HEK293 (cell line): ENCODE measurements around the gene CERS5.
A peak's percentile ranks its signal among the peaks of the same experiment; 100 is the strongest.

ENCODE experiments used
- FEZF1 ChIP-seq: fragments of 450-650 bp; formaldehyde crosslinking; IDR thresholded peaks from 2 replicates; pipeline ENCODE4 v1.5.1; 2016; ENCODE audit warnings: missing biosample characterization, missing genetic modification characterization
- GFI1B ChIP-seq: fragments of 450-650 bp; formaldehyde crosslinking; IDR thresholded peaks from 2 replicates; pipeline ENCODE4 v1.5.1; 2016; ENCODE audit warnings: missing biosample characterization, missing genetic modification characterization
- KLF10 ChIP-seq: fragments of 450-650 bp; IDR thresholded peaks from 2 replicates; pipeline ENCODE4 v1.5.1; 2018; ENCODE audit warnings: missing biosample characterization, mild to moderate bottlenecking, missing genetic modification characterization
- OVOL3 ChIP-seq: fragments of 450-650 bp; formaldehyde crosslinking; IDR thresholded peaks from 2 replicates; pipeline ENCODE4 v1.5.1; 2016; ENCODE audit warnings: missing biosample characterization, missing genetic modification characterization
- PRDM10 ChIP-seq: fragments of 450-650 bp; formaldehyde crosslinking; IDR thresholded peaks from 2 replicates; pipeline ENCODE4 v1.5.1; 2016; ENCODE audit warnings: missing biosample characterization, missing genetic modification characterization
- PRDM4 ChIP-seq: fragments of 450-650 bp; formaldehyde crosslinking; IDR thresholded peaks from 2 replicates; pipeline ENCODE4 v1.5.1; 2017; ENCODE audit warnings: missing biosample characterization, missing genetic modification characterization
- RBAK ChIP-seq: fragments of 450-650 bp; formaldehyde crosslinking; IDR thresholded peaks from 2 replicates; pipeline ENCODE4 v1.5.1; 2016; ENCODE audit warnings: missing biosample characterization, missing genetic modification characterization
- SCRT1 ChIP-seq: fragments of 450-650 bp; formaldehyde crosslinking; IDR thresholded peaks from 2 replicates; pipeline ENCODE4 v1.5.1; 2016; ENCODE audit warnings: missing biosample characterization, missing genetic modification characterization, borderline replicate concordance
- SP7 ChIP-seq: fragments of 450-650 bp; formaldehyde crosslinking; IDR thresholded peaks from 2 replicates; pipeline ENCODE4 v1.5.1; 2016; ENCODE audit warnings: missing biosample characterization, missing genetic modification characterization
- ZBTB17 ChIP-seq: fragments of 450-650 bp; formaldehyde crosslinking; IDR thresholded peaks from 2 replicates; pipeline ENCODE4 v1.5.1; 2016; ENCODE audit warnings: missing biosample characterization, missing genetic modification characterization
- ZBTB48 ChIP-seq: fragments of 450-650 bp; formaldehyde crosslinking; IDR thresholded peaks from 2 replicates; pipeline ENCODE4 v1.5.1; 2016; ENCODE audit warnings: missing biosample characterization, missing genetic modification characterization
- ZFHX2 ChIP-seq: fragments of 450-650 bp; formaldehyde crosslinking; conservative IDR thresholded peaks from 2 replicates; pipeline ENCODE4 v1.5.1; 2016; ENCODE audit warnings: missing biosample characterization, missing genetic modification characterization
- ZNF121 ChIP-seq: fragments of 450-650 bp; formaldehyde crosslinking; IDR thresholded peaks from 2 replicates; pipeline ENCODE4 v1.5.1; 2016; ENCODE audit warnings: missing biosample characterization, missing genetic modification characterization
- ZNF175 ChIP-seq: fragments of 450-650 bp; formaldehyde crosslinking; IDR thresholded peaks from 2 replicates; pipeline ENCODE4 v1.5.1; 2016; ENCODE audit warnings: missing biosample characterization, missing genetic modification characterization
- ZNF366 ChIP-seq: fragments of 450-650 bp; formaldehyde crosslinking; conservative IDR thresholded peaks from 2 replicates; pipeline ENCODE4 v1.5.1; 2016; ENCODE audit warnings: missing biosample characterization, missing genetic modification characterization
- ZNF561 ChIP-seq: fragments of 450-650 bp; IDR thresholded peaks from 2 replicates; pipeline ENCODE4 v1.5.1; 2018; ENCODE audit warnings: missing biosample characterization, missing genetic modification characterization, borderline replicate concordance
- ZNF580 ChIP-seq: fragments of 450-650 bp; formaldehyde crosslinking; IDR thresholded peaks from 2 replicates; pipeline ENCODE4 v1.5.1; 2016; ENCODE audit warnings: missing biosample characterization, missing genetic modification characterization
- ZNF600 ChIP-seq: fragments of 450-650 bp; formaldehyde crosslinking; IDR thresholded peaks from 2 replicates; pipeline ENCODE4 v1.5.1; 2016; ENCODE audit warnings: missing biosample characterization, missing genetic modification characterization
- ZNF623 ChIP-seq: fragments of 450-650 bp; formaldehyde crosslinking; IDR thresholded peaks from 2 replicates; pipeline ENCODE4 v1.5.1; 2016; ENCODE audit warnings: missing biosample characterization, missing genetic modification characterization
- ZNF654 ChIP-seq: fragments of 450-650 bp; formaldehyde crosslinking; IDR thresholded peaks from 2 replicates; pipeline ENCODE4 v1.5.1; 2016; ENCODE audit warnings: low read depth, missing biosample characterization, missing genetic modification characterization
- ZNF660 ChIP-seq: fragments of 450-650 bp; IDR thresholded peaks from 2 replicates; pipeline ENCODE4 v1.5.1; 2018; ENCODE audit warnings: missing biosample characterization, mild to moderate bottlenecking, missing genetic modification characterization
- ZNF701 ChIP-seq: fragments of 450-650 bp; formaldehyde crosslinking; IDR thresholded peaks from 2 replicates; pipeline ENCODE4 v1.5.1; 2016; ENCODE audit warnings: missing biosample characterization, missing genetic modification characterization
- ZNF792 ChIP-seq: fragments of 450-650 bp; formaldehyde crosslinking; IDR thresholded peaks from 2 replicates; pipeline ENCODE4 v1.5.1; 2016; ENCODE audit warnings: missing biosample characterization, missing genetic modification characterization
- ZSCAN18 ChIP-seq: fragments of 450-650 bp; formaldehyde crosslinking; IDR thresholded peaks from 2 replicates; pipeline ENCODE4 v1.5.1; 2016; ENCODE audit warnings: missing biosample characterization, missing genetic modification characterization
- TF ChIP-seq, protein P1 (sequence below): IDR thresholded peaks from 2 replicates; pipeline ENCODE4 v1.6.1; 2011; ENCODE audit warnings: mild to moderate bottlenecking, low read depth, low read length, borderline replicate concordance
- TF ChIP-seq, protein P2 (sequence below): fragments of 450-650 bp; formaldehyde crosslinking; IDR thresholded peaks from 2 replicates; pipeline ENCODE4 v1.5.1; 2016; ENCODE audit warnings: missing biosample characterization, missing genetic modification characterization
- TF ChIP-seq, protein P3 (sequence below): fragments of 450-650 bp; formaldehyde crosslinking; IDR thresholded peaks from 2 replicates; pipeline ENCODE4 v1.5.1; 2017; ENCODE audit warnings: missing biosample characterization, missing genetic modification characterization
- TF ChIP-seq, protein P4 (sequence below): sonication (generic); formaldehyde crosslinking; IDR thresholded peaks from 2 replicates; pipeline ENCODE4 v1.8.1; 2022; ENCODE audit warnings: mild to moderate bottlenecking, moderate library complexity, missing genetic modification reagents

The CERS5 gene

GRCh38 chr12:50195832-50196231, 28.7 kb upstream of the CERS5 start (continued):
- TF ChIP-seq ZNF580 (peak; percentile 29; the same call in 1 of the 2 replicates), ZBTB48 (tag by site-specific recombination) (no peak), ZNF600 (tag by site-specific recombination) (peak; percentile 65; the same call in 1 of the 2 replicates), SCRT1 (tag by site-specific recombination) (no peak), RBAK (tag by site-specific recombination) (no peak), ZNF654 (tag by site-specific recombination) (peak; percentile 7; the same call in 1 of the 2 replicates), ZNF366 (tag by site-specific recombination) (no peak), ZNF623 (no peak), ZNF792 (tag by site-specific recombination) (no peak), ZNF660 (tag by site-specific recombination) (no peak), SP7 (peak; percentile 76), ZNF175 (tag by site-specific recombination) (no peak), OVOL3 (peak; percentile 100), ZSCAN18 (no peak), ZFHX2 (tag by site-specific recombination) (no peak), ZNF561 (peak; percentile 73; the same call in 1 of the 2 replicates), PRDM10 (tag by site-specific recombination) (no peak), PRDM4 (tag by site-specific recombination) (peak; percentile 82), FEZF1 (tag by site-specific recombination) (peak; percentile 99), GFI1B (tag by site-specific recombination) (no peak), ZBTB17 (tag by site-specific recombination) (peak; percentile 48; the same call in 1 of the 2 replicates), ZNF701 (tag by site-specific recombination) (no peak), ZNF121 (tag by site-specific recombination) (no peak), KLF10 (tag by site-specific recombination) (0 out of 2 replicates have a peak, but pooled peaks have one; percentile 18)
- TF ChIP-seq, protein P1, sequence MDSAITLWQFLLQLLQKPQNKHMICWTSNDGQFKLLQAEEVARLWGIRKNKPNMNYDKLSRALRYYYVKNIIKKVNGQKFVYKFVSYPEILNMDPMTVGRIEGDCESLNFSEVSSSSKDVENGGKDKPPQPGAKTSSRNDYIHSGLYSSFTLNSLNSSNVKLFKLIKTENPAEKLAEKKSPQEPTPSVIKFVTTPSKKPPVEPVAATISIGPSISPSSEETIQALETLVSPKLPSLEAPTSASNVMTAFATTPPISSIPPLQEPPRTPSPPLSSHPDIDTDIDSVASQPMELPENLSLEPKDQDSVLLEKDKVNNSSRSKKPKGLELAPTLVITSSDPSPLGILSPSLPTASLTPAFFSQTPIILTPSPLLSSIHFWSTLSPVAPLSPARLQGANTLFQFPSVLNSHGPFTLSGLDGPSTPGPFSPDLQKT = no peak
- TF ChIP-seq, protein P2, sequence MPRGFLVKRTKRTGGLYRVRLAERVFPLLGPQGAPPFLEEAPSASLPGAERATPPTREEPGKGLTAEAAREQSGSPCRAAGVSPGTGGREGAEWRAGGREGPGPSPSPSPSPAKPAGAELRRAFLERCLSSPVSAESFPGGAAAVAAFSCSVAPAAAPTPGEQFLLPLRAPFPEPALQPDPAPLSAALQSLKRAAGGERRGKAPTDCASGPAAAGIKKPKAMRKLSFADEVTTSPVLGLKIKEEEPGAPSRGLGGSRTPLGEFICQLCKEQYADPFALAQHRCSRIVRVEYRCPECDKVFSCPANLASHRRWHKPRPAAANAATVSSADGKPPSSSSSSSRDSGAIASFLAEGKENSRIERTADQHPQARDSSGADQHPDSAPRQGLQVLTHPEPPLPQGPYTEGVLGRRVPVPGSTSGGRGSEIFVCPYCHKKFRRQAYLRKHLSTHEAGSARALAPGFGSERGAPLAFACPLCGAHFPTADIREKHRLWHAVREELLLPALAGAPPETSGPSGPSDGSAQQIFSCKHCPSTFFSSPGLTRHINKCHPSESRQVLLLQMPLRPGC (tag by site-specific recombination) = peak; percentile 57; the same call in 1 of the 2 replicates
- TF ChIP-seq, protein P3, sequence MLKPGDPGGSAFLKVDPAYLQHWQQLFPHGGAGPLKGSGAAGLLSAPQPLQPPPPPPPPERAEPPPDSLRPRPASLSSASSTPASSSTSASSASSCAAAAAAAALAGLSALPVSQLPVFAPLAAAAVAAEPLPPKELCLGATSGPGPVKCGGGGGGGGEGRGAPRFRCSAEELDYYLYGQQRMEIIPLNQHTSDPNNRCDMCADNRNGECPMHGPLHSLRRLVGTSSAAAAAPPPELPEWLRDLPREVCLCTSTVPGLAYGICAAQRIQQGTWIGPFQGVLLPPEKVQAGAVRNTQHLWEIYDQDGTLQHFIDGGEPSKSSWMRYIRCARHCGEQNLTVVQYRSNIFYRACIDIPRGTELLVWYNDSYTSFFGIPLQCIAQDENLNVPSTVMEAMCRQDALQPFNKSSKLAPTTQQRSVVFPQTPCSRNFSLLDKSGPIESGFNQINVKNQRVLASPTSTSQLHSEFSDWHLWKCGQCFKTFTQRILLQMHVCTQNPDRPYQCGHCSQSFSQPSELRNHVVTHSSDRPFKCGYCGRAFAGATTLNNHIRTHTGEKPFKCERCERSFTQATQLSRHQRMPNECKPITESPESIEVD (tag by site-specific recombination) = peak; percentile 98
- TF ChIP-seq, protein P4, sequence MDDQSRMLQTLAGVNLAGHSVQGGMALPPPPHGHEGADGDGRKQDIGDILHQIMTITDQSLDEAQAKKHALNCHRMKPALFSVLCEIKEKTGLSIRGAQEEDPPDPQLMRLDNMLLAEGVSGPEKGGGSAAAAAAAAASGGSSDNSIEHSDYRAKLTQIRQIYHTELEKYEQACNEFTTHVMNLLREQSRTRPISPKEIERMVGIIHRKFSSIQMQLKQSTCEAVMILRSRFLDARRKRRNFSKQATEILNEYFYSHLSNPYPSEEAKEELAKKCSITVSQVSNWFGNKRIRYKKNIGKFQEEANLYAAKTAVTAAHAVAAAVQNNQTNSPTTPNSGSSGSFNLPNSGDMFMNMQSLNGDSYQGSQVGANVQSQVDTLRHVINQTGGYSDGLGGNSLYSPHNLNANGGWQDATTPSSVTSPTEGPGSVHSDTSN (CRISPR knock-in tag) = no peak
